OCI-LY3 (cell line): ENCODE data around the gene USP28.

Experiments
- H2AFZ ChIP-seq: fragments of 200-600, 300-600 bp; shearing (Covaris generic); 2 replicates; pipeline ENCODE4 v1.6.0; 2014; ENCODE audit warnings: antibody characterized with exemption, low read depth, low read length
- H3K27ac ChIP-seq: fragments of 200-600, 300-600 bp; sonication (generic); 2 replicates; pipeline ENCODE4 v1.5.1; 2014; ENCODE audit warnings: mild to moderate bottlenecking, low read length, moderate library complexity, mixed read lengths
- H3K27me3 ChIP-seq: fragments of 200-600, 300-600 bp; sonication (generic); 2 replicates; pipeline ENCODE4 v1.6.1; 2014; ENCODE audit warnings: low read depth, low read length, mixed read lengths
- H3K36me3 ChIP-seq: fragments of 200-600, 300-600 bp; sonication (generic); replicated peaks from 2 replicates; pipeline ENCODE3; 2014; ENCODE audit warnings: low read depth, low read length, mixed read lengths
- H3K4me1 ChIP-seq: fragments of 300-600, 200-600 bp; sonication (generic); 2 replicates; pipeline ENCODE4 v1.6.1; 2014; ENCODE audit warnings: low read length, mixed read lengths
- H3K4me2 ChIP-seq: fragments of 200-600, 300-600 bp; sonication (generic); 2 replicates; pipeline ENCODE4 v1.6.1; 2014; ENCODE audit warnings: low read length, mixed read lengths
- H3K4me3 ChIP-seq: fragments of 300-600, 200-600 bp; sonication (generic); 2 replicates; pipeline ENCODE4 v1.5.1; 2014; ENCODE audit warnings: antibody characterized with exemption, mild to moderate bottlenecking, low read length, moderate library complexity
- H3K79me2 ChIP-seq: fragments of 300-600, 200-600 bp; shearing (Covaris generic); 2 replicates; pipeline ENCODE4 v1.6.1; 2014; ENCODE audit warnings: mild to moderate bottlenecking, low read length, mixed read lengths
- H3K9ac ChIP-seq: fragments of 300-600, 200-600 bp; shearing (Covaris generic); 2 replicates; pipeline ENCODE4 v1.6.0; 2014; ENCODE audit warnings: mild to moderate bottlenecking, low read length, moderate library complexity
- H3K9me3 ChIP-seq: fragments of 200-600, 300-600 bp; shearing (Covaris generic); 2 replicates; pipeline ENCODE4 v1.6.1; 2014; ENCODE audit warnings: low read length, mixed read lengths; ENCODE audit not compliant: insufficient read depth
- H4K20me1 ChIP-seq: fragments of 200-600, 300-600 bp; sonication (generic); 2 replicates; pipeline ENCODE4 v1.6.1; 2016; ENCODE audit warnings: low read length, mixed read lengths; ENCODE audit not compliant: insufficient read depth
- EZH2phosphoT487 ChIP-seq: fragments of 200-600 bp; shearing (Covaris generic); IDR thresholded peaks from 2 replicates; pipeline ENCODE4 v1.6.1; 2018; ENCODE audit warnings: antibody characterized with exemption, mixed run types, low read depth
- TF ChIP-seq, protein P1 (sequence below): fragments of 200-600, 300-600 bp; sonication (generic); IDR thresholded peaks from 2 replicates; pipeline ENCODE4 v1.5.1; 2014; ENCODE audit warnings: antibody characterized with exemption, low read length, low read depth

USP28 gene

DNA sequence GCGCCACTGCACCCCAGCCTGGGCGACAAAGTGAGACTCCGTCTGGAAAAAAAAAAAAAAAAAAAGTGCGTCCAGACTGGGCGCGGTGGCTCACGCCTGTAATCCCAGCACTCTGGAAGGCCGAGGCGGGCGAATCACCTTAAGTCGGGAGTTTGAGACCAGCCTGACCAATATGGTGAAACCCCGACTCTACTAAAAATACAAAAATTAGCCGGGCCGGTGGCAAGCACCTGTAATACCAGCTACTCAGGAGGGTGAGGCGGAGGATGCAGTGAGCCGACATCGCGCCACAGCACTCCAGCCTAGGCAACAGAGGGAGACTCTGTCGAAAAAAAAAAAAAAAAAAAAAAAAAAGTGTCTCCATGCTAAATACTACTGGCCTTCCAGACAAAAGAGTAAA lies 1.3 kb downstream of the USP28 start:
- no peaks in the 10 kb centered on the region for H3K27me3 ChIP-seq
- no peak overlapping the region for H3K9ac ChIP-seq
- peak overlapping the region; percentile 93 for H3K4me2 ChIP-seq
- H3K9me3 ChIP-seq: no peaks in the 10 kb centered on the region
- H3K4me1 ChIP-seq: peaks cover 17% of the 10 kb centered on the region
- H3K79me2 ChIP-seq: peaks cover 38% of the 10 kb centered on the region
- TF ChIP-seq, protein P1, sequence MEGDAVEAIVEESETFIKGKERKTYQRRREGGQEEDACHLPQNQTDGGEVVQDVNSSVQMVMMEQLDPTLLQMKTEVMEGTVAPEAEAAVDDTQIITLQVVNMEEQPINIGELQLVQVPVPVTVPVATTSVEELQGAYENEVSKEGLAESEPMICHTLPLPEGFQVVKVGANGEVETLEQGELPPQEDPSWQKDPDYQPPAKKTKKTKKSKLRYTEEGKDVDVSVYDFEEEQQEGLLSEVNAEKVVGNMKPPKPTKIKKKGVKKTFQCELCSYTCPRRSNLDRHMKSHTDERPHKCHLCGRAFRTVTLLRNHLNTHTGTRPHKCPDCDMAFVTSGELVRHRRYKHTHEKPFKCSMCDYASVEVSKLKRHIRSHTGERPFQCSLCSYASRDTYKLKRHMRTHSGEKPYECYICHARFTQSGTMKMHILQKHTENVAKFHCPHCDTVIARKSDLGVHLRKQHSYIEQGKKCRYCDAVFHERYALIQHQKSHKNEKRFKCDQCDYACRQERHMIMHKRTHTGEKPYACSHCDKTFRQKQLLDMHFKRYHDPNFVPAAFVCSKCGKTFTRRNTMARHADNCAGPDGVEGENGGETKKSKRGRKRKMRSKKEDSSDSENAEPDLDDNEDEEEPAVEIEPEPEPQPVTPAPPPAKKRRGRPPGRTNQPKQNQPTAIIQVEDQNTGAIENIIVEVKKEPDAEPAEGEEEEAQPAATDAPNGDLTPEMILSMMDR: no peak
- TF ChIP-seq EZH2phosphoT487: no peak
- H3K36me3 ChIP-seq: peaks cover 15% of the 10 kb centered on the region
- no peak overlapping the region for H2AFZ ChIP-seq
- peak overlapping the region; percentile 95 for H3K4me3 ChIP-seq
- no peak overlapping the region for H3K27ac ChIP-seq
- peaks cover 10% of the 10 kb centered on the region; the same call in 1 of the 2 replicates for H4K20me1 ChIP-seq

DNA sequence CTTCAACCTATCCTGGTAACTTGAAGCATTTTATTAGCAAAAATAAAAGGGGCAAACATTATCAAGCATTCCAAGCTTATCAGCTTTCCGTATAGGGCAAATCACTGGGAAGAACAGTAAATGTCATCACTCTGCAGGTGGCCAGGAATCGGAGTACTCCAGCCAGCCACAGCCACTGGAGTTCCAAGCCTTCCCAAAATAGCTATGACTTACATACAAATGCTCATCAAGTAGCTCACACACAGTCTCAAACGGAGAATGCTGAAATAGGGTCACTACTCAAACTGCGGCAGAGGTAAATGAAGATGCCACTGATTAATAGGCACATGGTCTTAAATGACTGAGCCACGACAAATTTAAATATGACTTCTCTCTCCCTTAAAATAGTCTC lies 2.1 kb downstream of the USP28 start:
- Histone ChIP-seq H3K79me2 (peaks cover 38% of the 10 kb centered on the region), H3K4me2 (no peak overlapping the region), H3K4me3 (no peak overlapping the region), H3K9me3 (no peaks in the 10 kb centered on the region), H3K9ac (no peak overlapping the region), H3K4me1 (peaks cover 17% of the 10 kb centered on the region), H3K27me3 (no peaks in the 10 kb centered on the region), H4K20me1 (peaks cover 10% of the 10 kb centered on the region; the same call in 1 of the 2 replicates), H3K27ac (no peak overlapping the region), H3K36me3 (peaks cover 15% of the 10 kb centered on the region), H2AFZ (no peak overlapping the region)
- no peak for TF ChIP-seq EZH2phosphoT487
- TF ChIP-seq, protein P1: no peak

DNA sequence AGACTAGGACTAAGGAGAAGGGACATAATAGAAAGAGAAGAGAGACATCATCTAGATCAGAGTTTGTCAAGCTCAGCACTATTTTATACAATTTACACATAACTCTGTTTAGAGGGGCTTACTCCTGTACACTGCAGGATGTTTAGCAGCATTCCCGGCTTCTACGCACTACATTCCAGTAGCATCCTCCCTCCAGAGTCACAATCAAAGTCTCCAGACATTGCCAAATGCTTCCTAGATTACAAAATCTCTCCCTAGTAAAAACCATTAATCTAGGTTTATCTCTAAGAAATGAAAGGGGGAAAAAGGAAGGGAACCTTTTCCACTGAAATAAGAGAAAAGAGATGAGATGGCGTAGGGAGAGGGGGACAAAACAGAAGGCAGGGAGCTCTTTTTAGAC lies 4.0 kb downstream of the USP28 start:
- Histone ChIP-seq H4K20me1 (peaks cover 14% of the 10 kb centered on the region; the same call in 1 of the 2 replicates), H3K4me2 (no peak overlapping the region), H3K27ac (no peak overlapping the region), H3K4me3 (no peak overlapping the region), H3K27me3 (no peaks in the 10 kb centered on the region), H3K4me1 (peaks cover 6% of the 10 kb centered on the region), H3K36me3 (peaks cover 22% of the 10 kb centered on the region), H3K9ac (no peak overlapping the region), H2AFZ (no peak overlapping the region), H3K79me2 (peaks cover 42% of the 10 kb centered on the region), H3K9me3 (no peaks in the 10 kb centered on the region)
- TF ChIP-seq EZH2phosphoT487: no peak
- TF ChIP-seq, protein P1: no peak

DNA sequence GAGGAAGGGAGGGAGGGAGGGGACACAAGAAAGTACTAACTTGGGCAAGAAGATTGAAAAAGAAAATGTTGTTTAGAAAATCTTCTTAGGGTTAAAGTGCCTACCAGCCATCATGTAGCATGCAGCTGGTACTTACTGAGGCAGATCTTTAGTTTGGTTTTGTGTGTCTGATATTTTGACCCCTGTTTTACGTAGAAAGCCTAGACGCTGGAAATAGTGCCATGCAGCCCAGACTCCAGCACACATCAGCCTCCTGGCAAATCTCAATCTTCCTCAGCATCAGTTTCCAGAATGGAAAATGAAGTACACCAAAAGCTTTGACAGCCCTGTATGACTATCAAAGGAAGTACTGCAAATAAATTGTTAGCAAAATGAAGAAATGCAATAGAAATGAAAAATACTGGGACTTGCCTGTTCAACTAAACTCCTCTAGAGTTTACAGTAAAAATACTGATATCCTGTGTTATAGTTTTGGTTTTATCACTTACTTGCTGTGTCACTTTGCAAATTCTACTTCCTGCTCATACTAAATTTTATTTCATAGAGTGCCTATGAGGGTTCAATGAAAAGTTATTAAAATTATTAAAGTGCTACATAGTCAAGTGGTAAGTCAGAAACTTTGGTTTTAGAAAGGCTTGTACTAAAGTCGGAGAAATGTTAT lies 7.4 kb downstream of the USP28 start:
- H3K4me2 ChIP-seq: no peak overlapping the region
- no peaks in the 10 kb centered on the region for H3K27me3 ChIP-seq
- no peak overlapping the region for H2AFZ ChIP-seq
- H4K20me1 ChIP-seq: peaks cover 15% of the 10 kb centered on the region
- TF ChIP-seq, protein P1: no peak
- no peak for TF ChIP-seq EZH2phosphoT487
- no peak overlapping the region for H3K4me3 ChIP-seq
- H3K27ac ChIP-seq: no peak overlapping the region
- no peaks in the 10 kb centered on the region for H3K9me3 ChIP-seq
- no peaks in the 10 kb centered on the region for H3K4me1 ChIP-seq
- H3K79me2 ChIP-seq: peaks cover 39% of the 10 kb centered on the region
- no peak overlapping the region for H3K9ac ChIP-seq
- peaks cover 17% of the 10 kb centered on the region for H3K36me3 ChIP-seq
